ENCODE results near the gene CIB1.

GRCh38 chr15:90225504-90226234 lies 8.1 kb downstream of the CIB1 start:
- TF ChIP-seq CTCF (IDR thresholded peaks at IDR 0.05) (no peak), POLR2A (IDR thresholded peaks at IDR 0.05) (no peak)

Measured in uterus (tissue), 2 donors.